Nephron progenitor cell (in vitro differentiated cells): ENCODE results near the gene POU6F1.
A peak's percentile ranks its signal among the peaks of the same experiment; 100 is the strongest.
"Not testable (repeated sequence)": the region's sequence is repeated elsewhere in the genome, so short reads cannot be mapped to it uniquely, and the experiment has no call there.

Source experiments
- DNase-seq: peaks from one replicate; pipeline ENCODE4 v3.0.0; 2021
- H3K27ac Mint-ChIP-seq: 2 replicates; pipeline ENCODE4 v1.8.0; 2021; ENCODE audit warnings: mild to moderate bottlenecking, moderate library complexity, mixed read lengths
- H3K27me3 Mint-ChIP-seq: 2 replicates; pipeline ENCODE4 v1.8.0; 2021; ENCODE audit warnings: mild to moderate bottlenecking, low read depth, mixed read lengths; ENCODE audit not compliant: poor library complexity
- H3K36me3 Mint-ChIP-seq: 2 replicates; pipeline ENCODE4 v1.8.0; 2021; ENCODE audit warnings: low read depth, mixed read lengths
- H3K4me1 Mint-ChIP-seq: 2 replicates; pipeline ENCODE4 v1.8.0; 2021; ENCODE audit warnings: mixed read lengths
- H3K4me3 Mint-ChIP-seq: 2 replicates; pipeline ENCODE4 v1.8.0; 2021; ENCODE audit warnings: mild to moderate bottlenecking, moderate library complexity, mixed read lengths
- H3K9me3 Mint-ChIP-seq: 2 replicates; pipeline ENCODE4 v1.8.0; 2021; ENCODE audit warnings: mild to moderate bottlenecking, moderate library complexity, mixed read lengths
- CTCF ChIP-seq: fragments of 200-600 bp; sonication (generic); IDR thresholded peaks from 2 replicates; pipeline ENCODE4 v1.5.0; 2021; ENCODE audit warnings: antibody characterized with exemption

POU6F1 gene

GRCh38 chr12:51217968-51218606 lies at the start of gene POU6F1:
TSS of gene POU6F1 (minus strand) at chr12:51218062. CDS start at chr12:51206836, 11,226 bp downstream.
- Mint-ChIP-seq H3K4me1 (peaks cover 14% of the 10 kb centered on the region), H3K27me3 (peaks cover 14% of the 10 kb centered on the region), H3K27ac (no peak within 1 kb of the TSS), H3K9me3 (no peaks in the 10 kb centered on the region), H3K4me3 (peak within 1 kb of the TSS; percentile 82), H3K36me3 (no peaks in the 10 kb centered on the region)
- peak; percentile 69 for DNase-seq
- peak; percentile 59 for TF ChIP-seq CTCF

DNA sequence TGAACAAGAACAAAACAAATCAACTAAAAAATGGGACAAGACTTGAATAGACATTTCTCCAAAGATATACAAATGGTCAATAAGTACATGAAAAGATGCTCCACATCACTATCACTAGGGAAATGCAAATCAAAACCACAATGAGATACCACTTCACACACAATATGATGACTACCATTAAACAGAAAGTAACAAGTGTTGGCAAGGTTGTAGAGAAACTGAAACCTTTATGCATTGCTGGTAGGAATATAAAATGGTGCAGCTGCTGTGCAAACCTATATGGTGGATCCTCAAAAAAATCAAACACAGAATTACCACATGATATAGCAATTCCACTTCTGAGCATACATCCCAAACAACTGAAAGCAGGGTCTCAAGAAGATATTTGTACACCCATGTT lies 47.2 kb upstream of the POU6F1 start:
- no peak for DNase-seq
- TF ChIP-seq CTCF: no peak

DNA sequence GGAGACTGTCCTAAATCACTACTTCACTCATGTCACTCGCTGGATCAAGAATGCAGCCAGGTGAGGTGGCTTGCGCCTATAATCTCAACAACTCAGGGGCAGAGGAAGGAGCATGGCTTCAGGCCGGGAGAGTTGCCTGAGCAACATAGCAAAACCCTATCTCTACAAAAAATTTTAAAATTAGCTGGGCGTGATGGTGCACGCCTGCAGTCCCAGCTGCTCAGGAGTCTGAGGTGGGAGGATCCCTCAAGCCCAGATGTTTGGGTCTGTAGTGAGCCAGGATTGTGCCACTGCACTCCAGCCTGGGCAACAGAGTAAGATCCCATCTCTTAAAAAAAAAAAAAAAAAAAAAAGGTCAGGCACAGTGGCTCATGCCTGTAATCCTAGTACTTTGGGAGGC lies 46.4 kb upstream of the POU6F1 start:
- Mint-ChIP-seq H3K36me3 (peaks cover 5% of the 10 kb centered on the region), H3K27me3 (peaks cover 12% of the 10 kb centered on the region), H3K4me3 (no peak overlapping the region), H3K27ac (no peak overlapping the region), H3K9me3 (no peaks in the 10 kb centered on the region), H3K4me1 (peaks cover 1% of the 10 kb centered on the region)
- TF ChIP-seq CTCF: no peak
- DNase-seq: no peak

More for the DNA sequence above, 47.2 kb upstream of the POU6F1 start:
- Mint-ChIP-seq H3K27ac (no peak overlapping the region), H3K9me3 (no peaks in the 10 kb centered on the region), H3K4me3 (no peak overlapping the region), H3K27me3 (peaks cover 15% of the 10 kb centered on the region), H3K36me3 (peaks cover 5% of the 10 kb centered on the region), H3K4me1 (peaks cover 4% of the 10 kb centered on the region)

GRCh38 chr12:51263341-51263740 lies 45.5 kb upstream of the POU6F1 start:
- Mint-ChIP-seq H3K36me3 (peaks cover 5% of the 10 kb centered on the region), H3K9me3 (no peaks in the 10 kb centered on the region), H3K4me3 (no peak overlapping the region), H3K4me1 (no peaks in the 10 kb centered on the region), H3K27me3 (peaks cover 4% of the 10 kb centered on the region), H3K27ac (no peak overlapping the region)
- DNase-seq: no peak
- TF ChIP-seq CTCF: no peak

DNA sequence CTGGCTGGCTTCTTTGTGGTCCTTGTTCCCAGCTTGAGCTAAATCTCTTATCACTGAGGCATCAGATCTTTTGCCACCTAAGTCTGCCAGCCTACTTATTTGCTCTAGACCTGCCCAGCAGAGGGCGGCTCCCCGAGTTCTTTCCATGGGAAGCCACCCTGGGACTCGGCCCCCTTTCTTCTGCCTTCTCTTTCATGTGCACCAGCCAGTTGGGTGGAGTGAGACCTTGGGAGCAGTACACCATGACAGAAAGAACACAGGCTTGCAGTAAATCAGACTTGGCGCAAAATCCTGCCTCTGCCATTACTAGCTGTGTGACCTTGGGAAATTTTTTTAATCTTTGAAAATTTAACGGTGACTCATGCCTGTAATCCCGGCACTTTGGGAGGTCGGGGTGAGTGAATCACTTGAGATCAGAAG lies 44.9 kb upstream of the POU6F1 start:
- DNase-seq: peak; percentile 35
- H3K4me1 Mint-ChIP-seq: no peaks in the 10 kb centered on the region
- H3K4me3 Mint-ChIP-seq: no peak overlapping the region
- no peak overlapping the region for H3K27ac Mint-ChIP-seq
- H3K36me3 Mint-ChIP-seq: peaks cover 5% of the 10 kb centered on the region
- TF ChIP-seq CTCF: no peak
- no peaks in the 10 kb centered on the region for H3K9me3 Mint-ChIP-seq
- H3K27me3 Mint-ChIP-seq: peaks cover 4% of the 10 kb centered on the region

DNA sequence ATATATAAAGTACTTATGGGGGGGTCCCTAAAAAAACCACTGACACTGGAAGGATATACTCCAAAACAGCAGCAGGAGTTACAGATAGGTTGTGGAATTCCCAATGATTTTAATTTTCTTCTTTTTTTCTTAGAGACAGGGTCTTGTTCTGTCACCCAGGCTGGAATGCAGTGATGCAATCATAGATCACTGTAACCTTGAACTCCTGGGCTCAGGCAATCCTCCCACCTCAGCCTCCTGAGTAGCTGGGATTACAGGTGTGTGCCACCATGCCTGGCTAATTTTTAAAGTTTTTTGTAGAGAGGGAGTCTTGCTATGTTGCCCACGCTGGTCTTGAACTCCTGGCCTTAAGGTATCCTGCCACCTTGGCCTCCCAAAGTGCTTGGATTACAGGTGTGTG lies 41.7 kb upstream of the POU6F1 start:
- not testable (repeated sequence) for H3K36me3 Mint-ChIP-seq, H3K4me1 Mint-ChIP-seq, H3K9me3 Mint-ChIP-seq, DNase-seq, H3K27me3 Mint-ChIP-seq, H3K4me3 Mint-ChIP-seq, H3K27ac Mint-ChIP-seq
